Hematopoietic multipotent progenitor cell treated with erythropoietin and hydrocortisone succinate and interleukin-3 and kit ligand, for 15 days (in vitro differentiated cells): ENCODE measurements around the gene SEC61A1.
A peak's percentile ranks its signal among the peaks of the same experiment; 100 is the strongest.

Experiments used
- DNase-seq: peaks from one replicate; pipeline ENCODE4 v3.0.0-alpha.2; 2015; ENCODE audit warnings: low spot score

Gene SEC61A1

GRCh38 chr3:128077665-128078064, 25.4 kb downstream of the SEC61A1 start:
- peak; percentile 33 for DNase-seq

DNA sequence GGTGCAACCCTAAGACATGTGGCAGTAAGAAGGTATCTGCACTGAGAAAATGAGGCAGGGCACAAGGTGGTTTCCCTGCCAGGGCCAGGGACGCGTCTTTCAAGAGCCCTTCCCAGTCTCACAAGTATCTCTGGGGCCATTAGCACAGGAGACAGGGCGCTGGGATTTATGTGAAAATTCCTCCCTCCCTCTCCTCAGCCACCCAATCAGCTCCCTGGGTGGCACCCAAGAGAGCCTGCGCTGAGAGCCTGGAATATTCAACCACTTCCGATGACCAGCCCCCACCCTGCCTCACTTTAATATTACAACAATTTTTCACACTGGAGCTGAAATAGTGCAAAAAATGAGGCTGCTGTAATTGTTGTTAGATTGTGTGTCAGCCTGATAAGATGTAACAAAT, 26.1 kb downstream of the SEC61A1 start:
- DNase-seq, result no peak

- no peak for DNase-seq
Observed at GRCh38 chr3:128078875-128079274, 26.6 kb downstream of the SEC61A1 start.

DNA sequence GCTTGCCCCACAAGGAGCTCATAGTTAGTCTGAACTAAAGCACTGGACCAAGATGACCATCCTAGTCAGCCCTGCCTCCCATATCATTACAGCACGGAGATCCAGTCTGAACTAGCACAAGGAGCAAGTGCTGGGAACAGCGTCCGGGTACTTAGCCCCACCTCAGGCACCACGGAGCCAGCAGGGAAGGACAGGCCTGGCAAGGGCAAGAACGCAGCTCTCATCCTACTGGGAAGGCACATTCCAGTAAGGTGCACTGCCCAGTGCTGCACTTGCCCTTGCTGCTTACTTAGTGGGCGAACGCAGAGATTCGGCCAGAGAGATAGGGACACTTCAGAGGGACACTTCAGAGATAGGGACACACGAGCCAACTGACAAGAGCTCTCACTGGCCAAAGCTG, 27.6 kb downstream of the SEC61A1 start:
- DNase-seq, result no peak

DNA sequence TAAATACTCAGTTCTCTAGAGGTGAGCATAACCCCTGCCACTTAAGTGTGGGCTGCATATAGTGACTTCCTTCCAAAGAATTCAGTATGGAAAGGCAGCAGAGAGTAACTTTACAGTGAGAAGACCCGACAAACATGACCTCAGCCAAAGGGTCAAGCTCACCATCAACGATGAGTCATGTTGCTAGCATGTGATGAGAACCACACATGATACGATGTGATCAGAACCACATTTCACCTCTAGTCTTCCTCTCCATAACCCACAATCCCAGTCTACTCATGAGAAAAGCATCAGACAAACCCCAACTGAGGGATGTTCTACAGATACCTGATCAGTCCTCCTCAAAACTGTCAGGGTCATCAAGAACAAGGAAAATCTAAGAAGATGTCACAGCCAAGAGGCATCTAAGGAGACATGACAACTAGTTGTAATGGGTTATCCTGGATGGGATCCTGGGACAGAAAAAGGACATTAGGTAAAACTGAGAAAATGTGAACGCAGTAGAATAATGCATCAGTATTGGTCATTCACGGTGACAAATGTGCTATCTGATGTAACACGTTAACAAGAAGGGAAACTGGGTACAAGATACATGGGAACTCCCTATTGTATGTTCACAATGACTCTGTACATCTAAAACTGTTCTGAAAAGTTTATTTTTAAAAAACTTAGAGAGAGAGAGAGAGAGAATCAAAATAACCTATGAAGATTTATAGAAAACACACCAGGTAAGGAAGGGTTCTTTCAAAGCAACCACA, 28.3 kb downstream of the SEC61A1 start:
- peak; percentile 35 for DNase-seq

GRCh38 chr3:128081226-128081625, 29.0 kb downstream of the SEC61A1 start:
- no peak for DNase-seq

- DNase-seq, result no peak
Observed at GRCh38 chr3:128081846-128082245, 29.6 kb downstream of the SEC61A1 start.

DNA sequence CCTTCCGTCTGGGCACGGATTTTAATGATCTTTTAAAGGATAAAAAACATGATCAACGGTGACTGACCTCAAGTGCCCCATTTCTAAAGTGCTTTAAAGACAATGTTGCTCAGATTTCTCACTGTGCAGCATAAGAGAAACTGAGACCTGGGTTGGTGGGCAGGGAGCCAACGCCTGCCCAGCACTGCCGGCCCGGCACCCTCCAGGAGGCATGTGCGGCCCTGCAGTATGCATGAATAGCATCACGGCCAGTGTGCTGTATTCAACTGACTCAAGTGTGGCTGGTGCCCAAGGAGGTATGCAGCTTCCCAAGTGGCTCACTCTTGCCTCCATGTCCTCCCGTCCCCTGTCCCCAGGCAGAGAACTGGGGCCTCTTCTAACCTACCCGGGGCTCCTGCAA, 30.3 kb downstream of the SEC61A1 start:
- DNase-seq, result no peak

DNA sequence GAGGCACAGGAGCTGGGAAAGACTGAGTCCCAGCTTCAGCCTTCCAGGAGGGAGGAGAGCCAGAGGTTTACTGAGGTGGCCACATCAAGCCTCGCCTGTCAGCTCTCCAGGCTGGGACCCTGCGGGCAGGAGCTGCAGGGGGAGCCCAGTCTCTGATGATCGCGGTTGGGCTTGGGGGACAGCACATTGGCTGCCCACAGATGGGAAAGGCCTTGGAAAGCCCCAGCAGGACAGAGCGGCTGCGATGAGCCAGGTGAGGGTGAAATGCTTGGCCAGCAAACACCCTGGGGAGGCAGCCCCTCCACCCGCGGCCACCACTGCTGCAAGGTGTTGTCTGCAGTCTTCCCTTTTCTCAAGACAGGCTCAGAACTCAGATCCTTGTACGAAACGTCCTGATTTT, 31.2 kb downstream of the SEC61A1 start:
- DNase-seq, result no peak

DNA sequence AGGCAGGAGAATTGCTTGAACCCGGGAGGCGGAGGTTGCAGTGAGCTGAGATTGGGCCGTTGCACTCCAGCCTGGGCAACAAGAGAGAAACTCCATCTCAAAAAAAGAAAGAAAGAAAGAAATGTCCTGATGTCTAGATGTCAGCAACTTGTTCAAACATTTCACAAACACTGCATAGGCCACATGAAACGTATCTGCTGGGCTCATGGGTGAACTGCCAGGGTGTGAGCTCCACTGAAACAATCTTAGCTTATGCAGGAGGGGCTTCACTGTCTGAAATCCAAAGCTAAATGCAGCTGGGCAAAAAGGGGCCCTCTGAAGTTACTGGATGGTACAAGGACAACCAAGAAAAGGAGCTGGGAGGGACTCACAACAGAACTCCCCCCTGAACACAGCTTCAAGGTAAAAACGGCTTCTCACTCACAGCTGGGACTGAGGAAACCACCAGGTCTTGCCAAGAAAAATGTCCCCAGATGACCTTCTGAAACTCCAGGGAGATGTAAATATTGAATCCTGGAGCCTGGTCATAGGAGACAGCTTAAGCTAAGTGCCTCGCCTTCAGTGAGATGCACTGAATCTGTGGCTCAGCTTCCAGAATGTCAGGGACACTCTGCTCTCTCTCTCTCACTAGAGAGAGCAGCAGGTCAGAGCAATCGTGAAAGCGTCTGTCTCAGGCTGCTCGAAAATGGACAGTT, 31.9 kb downstream of the SEC61A1 start:
- no peak for DNase-seq

GRCh38 chr3:128084675-128085021, 32.4 kb downstream of the SEC61A1 start:
- DNase-seq, result no peak

DNA sequence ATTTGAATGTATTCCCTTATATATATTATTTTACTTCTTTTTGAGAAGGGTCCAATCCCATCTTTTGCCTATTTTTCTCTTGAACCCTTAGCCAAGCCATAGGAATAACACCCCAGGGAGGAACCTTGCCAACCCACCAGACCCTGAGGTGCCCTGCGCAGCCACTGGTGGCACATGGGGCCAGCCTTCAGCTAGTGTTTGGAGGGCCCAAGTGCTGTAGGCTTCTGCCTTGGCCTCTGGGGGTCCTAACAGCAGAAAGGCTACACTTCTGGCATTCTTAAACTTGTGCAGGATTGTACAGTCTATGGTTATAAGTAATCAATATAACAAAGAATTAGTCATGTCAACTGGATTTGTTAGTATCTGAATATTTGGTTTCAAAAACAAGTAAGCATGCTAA, 36.9 kb downstream of the SEC61A1 start:
- DNase-seq, result no peak

- DNase-seq, result no peak
Observed at GRCh38 chr3:128091586-128091985, 39.3 kb downstream of the SEC61A1 start.

DNA sequence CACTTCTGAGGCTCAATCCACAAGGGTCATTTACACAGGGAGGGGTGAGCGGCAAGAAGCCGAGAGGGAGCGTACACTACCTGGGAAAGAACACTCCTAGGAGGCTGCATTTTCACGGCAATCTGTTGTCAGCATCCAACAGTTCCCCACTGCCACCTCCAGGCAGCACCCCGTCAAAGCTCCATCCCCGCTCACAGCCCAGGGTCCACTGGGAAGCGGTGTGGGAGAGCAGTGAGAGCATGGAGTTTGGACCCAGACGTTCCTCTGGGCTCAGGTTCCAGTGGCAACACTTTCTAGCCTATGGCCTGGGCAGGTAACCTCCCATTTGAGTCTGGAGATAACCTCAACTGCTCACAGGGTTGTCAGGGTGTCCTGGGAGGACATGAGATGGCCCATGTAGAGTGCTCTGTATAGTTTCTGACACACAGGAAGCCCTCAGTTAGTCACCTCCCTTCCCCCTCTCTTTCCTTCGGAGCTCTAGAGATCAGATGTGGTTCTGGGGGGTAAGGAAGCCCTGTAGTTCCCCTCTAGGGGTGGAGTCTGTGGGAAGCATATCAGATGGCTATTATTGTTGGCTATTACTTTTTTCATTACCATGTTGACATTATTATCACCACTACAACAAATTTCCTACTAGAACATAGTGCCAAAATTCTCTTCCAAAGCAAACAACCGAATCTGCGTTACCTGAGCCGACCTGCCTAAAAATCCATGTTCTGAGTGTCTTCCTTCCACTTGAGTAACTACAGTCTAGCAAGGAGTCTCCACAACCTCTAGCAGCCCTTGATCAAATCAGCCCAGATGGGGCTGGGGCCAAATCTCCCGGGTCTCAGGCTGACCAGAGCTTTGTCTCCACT, 42.3 kb downstream of the SEC61A1 start:
- no peak for DNase-seq

- peak; percentile 86 for DNase-seq
Observed at GRCh38 chr3:128095222-128095703, 43.0 kb downstream of the SEC61A1 start.

DNA sequence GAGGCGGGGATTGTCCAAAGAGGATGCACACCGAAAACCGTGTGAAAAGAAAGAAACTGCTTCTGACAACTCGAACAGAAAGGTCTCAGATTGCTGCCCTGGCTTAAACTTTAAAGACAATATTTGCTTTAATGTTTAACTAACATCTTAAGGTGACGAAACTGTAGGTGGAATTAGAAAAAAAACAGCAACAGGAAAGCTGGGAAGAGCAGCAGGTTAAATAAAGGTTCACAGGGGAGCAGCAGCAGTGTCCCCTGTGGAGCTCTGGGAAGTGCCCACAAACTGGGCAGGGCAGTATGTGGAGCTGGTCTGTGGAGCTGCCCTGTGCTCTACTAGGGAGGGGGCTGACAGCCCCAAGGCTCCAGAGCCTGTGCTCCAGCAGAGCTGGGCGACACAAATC, 46.0 kb downstream of the SEC61A1 start:
- DNase-seq, result no peak

- DNase-seq, result no peak
Observed at GRCh38 chr3:128100161-128100560, 47.9 kb downstream of the SEC61A1 start.

GRCh38 chr3:128100638-128101037, 48.4 kb downstream of the SEC61A1 start:
- DNase-seq, result no peak

- DNase-seq, result no peak
Observed at GRCh38 chr3:128103136-128103676, 51.0 kb downstream of the SEC61A1 start.

DNA sequence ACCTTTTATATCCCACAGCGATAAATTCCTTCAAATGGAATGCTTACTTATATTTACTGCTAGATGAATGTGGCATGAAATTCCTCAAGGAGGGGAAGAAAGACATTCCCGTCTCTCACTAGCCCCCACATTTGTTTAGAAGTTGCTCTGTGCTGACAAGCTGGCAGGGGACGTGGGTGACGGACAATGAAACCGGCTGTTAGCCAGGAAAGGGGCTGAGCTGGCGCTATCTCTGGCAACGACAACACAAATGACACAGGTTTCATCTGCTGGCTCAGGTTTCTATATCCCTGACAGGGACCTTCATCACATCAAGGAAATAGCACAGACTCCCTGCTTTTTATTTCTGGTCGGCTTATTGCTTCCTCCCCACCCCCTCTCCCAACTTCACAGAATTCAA, 55.6 kb downstream of the SEC61A1 start:
- no peak for DNase-seq

GRCh38 chr3:128111147-128111546, 58.9 kb downstream of the SEC61A1 start:
- DNase-seq, result no peak

DNA sequence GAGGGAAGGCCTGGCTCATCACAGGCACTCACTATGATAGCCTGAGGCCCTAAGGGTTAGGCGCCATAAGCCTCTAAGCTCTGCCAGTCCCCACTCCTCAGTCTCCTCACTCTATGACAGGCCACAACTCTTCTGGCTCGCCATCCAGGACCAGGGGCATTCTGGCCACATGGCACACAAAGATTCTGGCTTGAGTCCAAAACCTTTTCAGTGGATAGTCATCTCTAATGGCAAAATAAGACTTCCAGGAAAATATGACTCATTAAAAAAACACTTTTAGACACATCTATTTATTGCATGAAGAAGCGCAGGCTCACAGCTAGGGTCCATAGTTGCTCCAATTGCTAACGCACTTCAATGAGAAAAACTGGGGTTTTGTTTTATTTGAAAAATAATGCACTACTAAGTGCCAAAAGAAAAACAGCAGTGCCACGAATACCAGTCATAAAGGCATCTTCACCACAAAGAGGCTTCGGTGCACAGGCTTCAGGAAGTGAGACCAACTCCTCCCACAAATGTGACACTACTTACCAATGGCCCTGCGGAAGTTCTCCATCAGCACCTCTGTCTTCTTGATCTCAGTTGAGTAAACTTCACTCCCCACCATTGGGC, 60.2 kb downstream of the SEC61A1 start:
- DNase-seq, result peak; percentile 50
